NCI-H1436 (cell line): ENCODE measurements around the gene ZNF28.
"Not testable (repeated sequence)": the region's sequence is repeated elsewhere in the genome, so short reads cannot be mapped to it uniquely, and the experiment has no call there.

Experiments used
- DNase-seq: peaks from one replicate; lab custom pipeline; 2025; lab: John Stamatoyannopoulos, UW

Gene ZNF28

DNA sequence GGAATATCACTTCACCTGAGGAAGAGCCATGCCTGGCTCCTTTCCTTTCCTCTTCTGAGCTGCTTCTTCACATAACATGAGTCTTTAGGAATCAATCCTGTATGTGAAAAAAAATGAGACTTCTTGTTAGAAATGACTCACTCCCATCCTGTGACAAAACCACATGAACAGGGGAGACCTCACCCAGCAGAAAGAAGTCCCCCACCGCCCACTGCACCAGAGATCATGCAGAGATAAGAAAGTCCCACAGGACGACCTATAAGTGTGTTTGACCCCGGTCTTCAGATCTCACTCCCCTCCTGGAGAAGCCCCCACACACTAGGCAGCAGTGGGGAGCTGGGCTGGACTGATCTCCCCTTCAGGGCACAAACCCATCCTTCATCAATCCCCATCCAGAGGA is 42.6 kb downstream of the ZNF28 start:
- DNase-seq, result no peak

DNA sequence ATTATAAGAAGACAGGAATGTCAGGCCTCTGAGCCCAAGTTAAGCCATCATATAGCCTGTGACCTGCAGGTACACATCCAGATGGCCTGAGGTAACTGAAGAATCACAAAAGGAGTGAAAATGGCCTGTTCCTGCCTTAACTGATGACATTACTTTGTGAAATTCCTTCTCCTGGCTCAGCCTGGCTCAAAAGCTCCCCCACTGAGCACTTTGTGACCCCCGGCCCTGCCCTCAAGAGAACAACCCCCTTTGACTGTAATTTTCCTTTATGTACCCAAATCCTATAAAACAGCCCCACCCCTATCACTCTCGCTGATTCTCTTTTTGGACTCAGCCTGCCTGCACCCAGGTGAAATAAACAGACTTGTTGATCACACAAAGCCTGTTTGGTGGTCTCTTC is 65.0 kb downstream of the ZNF28 start:
- not testable (repeated sequence) for DNase-seq

DNA sequence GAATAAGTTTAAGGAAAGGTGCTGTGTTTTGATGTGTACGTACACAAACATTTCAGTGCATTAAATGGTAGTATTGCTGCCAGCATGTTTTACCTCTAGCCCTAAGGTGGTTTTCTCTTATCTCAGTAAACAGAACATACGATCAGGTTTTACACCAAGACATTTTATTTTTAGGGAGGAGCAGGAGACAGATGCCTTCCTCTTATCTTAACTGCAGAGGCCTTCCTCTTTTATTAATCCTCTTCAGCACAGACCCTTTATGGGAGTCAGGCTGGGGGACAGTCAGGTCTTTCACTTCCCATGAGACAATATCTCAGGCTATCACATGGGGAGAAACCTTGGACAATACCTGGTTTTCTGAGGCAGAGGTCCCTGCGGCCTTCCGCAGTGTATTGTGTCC is 71.7 kb downstream of the ZNF28 start:
- DNase-seq, result no peak

GRCh38 chr19:52748336-52748950 is 73.0 kb downstream of the ZNF28 start:
- DNase-seq, result no peak
